AG09319 (cell line): ENCODE data around the gene CCDC146.

Experiments used
- DNase-seq: peaks from one replicate; pipeline ENCODE4 v3.0.0-alpha.2; 2010; ENCODE audit warnings: low read depth; ENCODE audit errors: extremely low read depth
- CTCF ChIP-seq: IDR thresholded peaks from 2 replicates; pipeline ENCODE4 v1.5.1; 2011; ENCODE audit warnings: low read depth, mild to moderate bottlenecking, inconsistent platforms, low read length, moderate library complexity

Gene CCDC146

GRCh38 chr7:77254915-77255314 is 132.5 kb downstream of the CCDC146 start:
- no peak for TF ChIP-seq CTCF
- no peak for DNase-seq

GRCh38 chr7:77258014-77258413 is 135.6 kb downstream of the CCDC146 start:
- DNase-seq = no peak
- TF ChIP-seq CTCF = no peak

GRCh38 chr7:77258593-77258992 is 136.2 kb downstream of the CCDC146 start:
- no peak for TF ChIP-seq CTCF
- DNase-seq = no peak

- no peak for DNase-seq
- no peak for TF ChIP-seq CTCF
Measured at GRCh38 chr7:77262316-77262715, 139.9 kb downstream of the CCDC146 start.

GRCh38 chr7:77265666-77266065 is 143.3 kb downstream of the CCDC146 start:
- no peak for DNase-seq
- no peak for TF ChIP-seq CTCF

GRCh38 chr7:77266291-77266794 is 143.9 kb downstream of the CCDC146 start:
- no peak for DNase-seq
- TF ChIP-seq CTCF = no peak

- no peak for DNase-seq
- no peak for TF ChIP-seq CTCF
Measured at GRCh38 chr7:77269360-77270093, 147.1 kb downstream of the CCDC146 start.
